ENCODE data around the gene THNSL1.

- TF ChIP-seq JUN (CRISPR knock-in tag; IDR thresholded peaks at IDR 0.05) (no peak), HMGXB4 (CRISPR knock-in tag; IDR thresholded peaks at IDR 0.05) (no peak), CTCF (IDR thresholded peaks at IDR 0.05) (no peak), SP1 (CRISPR knock-in tag; conservative IDR thresholded peaks at IDR 0.05) (no peak)
These were observed 30.7 kb downstream of the THNSL1 start for GRCh38 chr10:25047088-25047487.

All from WTC11 (cell line).